Measurements from ENCODE around the gene GSX1. TPM values are rescaled to one million over a fixed set of nuclear protein-coding genes. Genes with fewer than 3 reads are reported as not detected.

Gene GSX1
- total RNA-seq, 4 donors from 2014 or later: not detected

DNA sequence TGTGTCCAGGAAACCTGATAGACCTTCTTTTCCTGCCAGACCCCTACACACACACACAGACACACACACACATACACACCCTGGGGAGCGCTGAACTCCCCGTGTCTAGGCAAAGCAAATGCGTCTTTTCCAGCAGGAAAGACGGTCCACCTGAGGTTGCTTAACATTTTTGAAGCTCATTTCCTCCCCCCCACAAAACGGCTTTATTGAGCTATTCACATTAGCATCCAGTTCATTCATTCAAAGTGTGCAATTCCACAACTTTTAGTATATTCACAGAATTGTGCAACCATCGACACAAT is 3.4 kb downstream of the GSX1 start:
- ATAC-seq (no peak), DNase-seq (no peak)
- in situ Hi-C loops (cut with MboI; ENCODE audit: low sequenced_read_pairs in 4 of 4): no loop called here
- H3K4me1 ChIP-seq: peaks cover 12 to 22% of the 10 kb centered on the region in 2 donors
- intact Hi-C loops (cut with DNase I; ENCODE audit: low total_unique reads): loop anchor here (10.0 kb wide), 1 partner anchor 131 kb away; no protein-coding TSS in a partner anchor
- peaks cover 78 to 88% (median 86%) of the 10 kb centered on the region in 3 donors for H3K27me3 ChIP-seq
- H3K9me3 ChIP-seq: no peaks in the 10 kb centered on the region
- no peak overlapping the region for H3K27ac ChIP-seq
- no peak overlapping the region for H3K4me3 ChIP-seq
- H3K36me3 ChIP-seq: no peaks in the 10 kb centered on the region
- no peak for TF ChIP-seq POLR2A (IDR thresholded peaks at IDR 0.05)
- TF ChIP-seq, protein P1, sequence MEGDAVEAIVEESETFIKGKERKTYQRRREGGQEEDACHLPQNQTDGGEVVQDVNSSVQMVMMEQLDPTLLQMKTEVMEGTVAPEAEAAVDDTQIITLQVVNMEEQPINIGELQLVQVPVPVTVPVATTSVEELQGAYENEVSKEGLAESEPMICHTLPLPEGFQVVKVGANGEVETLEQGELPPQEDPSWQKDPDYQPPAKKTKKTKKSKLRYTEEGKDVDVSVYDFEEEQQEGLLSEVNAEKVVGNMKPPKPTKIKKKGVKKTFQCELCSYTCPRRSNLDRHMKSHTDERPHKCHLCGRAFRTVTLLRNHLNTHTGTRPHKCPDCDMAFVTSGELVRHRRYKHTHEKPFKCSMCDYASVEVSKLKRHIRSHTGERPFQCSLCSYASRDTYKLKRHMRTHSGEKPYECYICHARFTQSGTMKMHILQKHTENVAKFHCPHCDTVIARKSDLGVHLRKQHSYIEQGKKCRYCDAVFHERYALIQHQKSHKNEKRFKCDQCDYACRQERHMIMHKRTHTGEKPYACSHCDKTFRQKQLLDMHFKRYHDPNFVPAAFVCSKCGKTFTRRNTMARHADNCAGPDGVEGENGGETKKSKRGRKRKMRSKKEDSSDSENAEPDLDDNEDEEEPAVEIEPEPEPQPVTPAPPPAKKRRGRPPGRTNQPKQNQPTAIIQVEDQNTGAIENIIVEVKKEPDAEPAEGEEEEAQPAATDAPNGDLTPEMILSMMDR (IDR thresholded peaks at IDR 0.05 in 4 of 5, conservative IDR thresholded peaks at IDR 0.05 in 1 of 5): no peak

DNA sequence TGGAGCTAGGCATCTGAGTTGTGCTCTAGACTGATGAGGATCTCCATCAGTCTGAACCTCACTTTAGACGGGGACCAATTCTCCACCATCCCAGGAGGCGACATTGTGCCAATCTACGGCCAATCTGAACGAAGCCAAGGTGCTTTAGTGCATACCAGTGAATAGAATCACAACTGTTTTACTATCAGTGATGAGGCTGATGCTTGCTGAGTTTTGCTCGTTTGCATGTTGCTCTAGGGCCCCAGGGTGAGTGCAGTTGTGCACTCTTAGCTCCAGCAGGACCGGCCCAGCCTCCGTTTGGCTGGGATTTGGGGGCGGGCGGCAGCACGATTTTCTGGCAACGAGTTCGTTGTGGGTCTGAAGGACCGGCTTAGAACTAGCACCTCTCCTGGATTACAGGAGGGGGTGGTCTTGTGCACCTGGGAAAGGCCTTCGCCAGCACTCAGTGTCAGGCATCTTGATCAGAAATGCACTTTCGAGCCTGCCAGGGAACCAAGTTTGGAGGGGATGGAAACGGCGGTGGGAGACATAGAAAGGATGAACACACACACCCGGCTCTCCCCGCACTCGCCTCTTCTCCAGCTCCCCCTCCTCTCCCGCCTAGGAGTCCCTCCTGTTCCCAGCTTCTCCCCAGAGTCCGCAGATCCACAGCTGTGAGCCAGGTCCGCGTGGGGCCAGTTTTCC is 4.4 kb downstream of the GSX1 start:
- intact Hi-C loops (cut with DNase I; ENCODE audit: low total_unique reads) (loop anchor here (10.0 kb wide), 1 partner anchor 132 kb away; no protein-coding TSS in a partner anchor), in situ Hi-C loops (cut with MboI; ENCODE audit: low sequenced_read_pairs in 4 of 4) (no loop called here)
- Histone ChIP-seq H3K9me3 (no peaks in the 10 kb centered on the region), H3K27ac (no peak overlapping the region), H3K27me3 (peaks cover 67 to 83% (median 76%) of the 10 kb centered on the region in 3 donors), H3K4me1 (peaks cover 1 to 12% of the 10 kb centered on the region in 2 donors), H3K36me3 (no peaks in the 10 kb centered on the region), H3K4me3 (no peak overlapping the region)
- no peak for DNase-seq
- TF ChIP-seq, protein P1 (IDR thresholded peaks at IDR 0.05 in 4 of 5, conservative IDR thresholded peaks at IDR 0.05 in 1 of 5): no peak
- TF ChIP-seq POLR2A (IDR thresholded peaks at IDR 0.05): no peak
- no peak for ATAC-seq

DNA sequence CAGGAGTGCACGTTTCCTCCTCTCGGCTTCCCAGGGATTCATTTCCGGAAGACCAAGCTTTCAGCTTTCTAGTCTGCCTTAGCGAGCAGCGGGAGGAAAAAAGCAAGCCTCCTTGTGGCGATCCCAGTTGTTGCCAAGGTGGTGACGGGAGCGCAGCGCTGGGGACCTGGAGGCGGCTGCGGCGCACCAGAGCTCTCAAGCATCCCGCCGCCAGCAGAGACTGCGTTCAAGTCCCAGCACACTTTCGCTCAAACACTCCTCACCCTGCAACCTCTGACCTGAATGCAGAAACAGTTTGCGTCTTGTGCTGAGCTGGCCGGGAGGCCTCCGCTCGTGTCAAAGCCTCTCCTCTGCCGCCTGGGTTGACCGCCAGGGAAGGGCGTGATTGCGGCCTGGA is 4.9 kb downstream of the GSX1 start:
- in situ Hi-C loops (cut with MboI; ENCODE audit: low sequenced_read_pairs in 4 of 4) (no loop called here), intact Hi-C loops (cut with DNase I; ENCODE audit: low total_unique reads) (loop anchor here (10.0 kb wide), 1 partner anchor 132 kb away; no protein-coding TSS in a partner anchor)
- peaks cover 0 to 8% of the 10 kb centered on the region in 2 donors for H3K4me1 ChIP-seq
- no peak overlapping the region for H3K27ac ChIP-seq
- no peak overlapping the region for H3K4me3 ChIP-seq
- no peak for TF ChIP-seq POLR2A (IDR thresholded peaks at IDR 0.05)
- TF ChIP-seq, protein P1 (IDR thresholded peaks at IDR 0.05 in 4 of 5, conservative IDR thresholded peaks at IDR 0.05 in 1 of 5): no peak
- H3K36me3 ChIP-seq: no peaks in the 10 kb centered on the region
- H3K27me3 ChIP-seq: peaks cover 62 to 77% (median 71%) of the 10 kb centered on the region in 3 donors
- no peaks in the 10 kb centered on the region for H3K9me3 ChIP-seq
- ATAC-seq (no peak), DNase-seq (no peak)

DNA sequence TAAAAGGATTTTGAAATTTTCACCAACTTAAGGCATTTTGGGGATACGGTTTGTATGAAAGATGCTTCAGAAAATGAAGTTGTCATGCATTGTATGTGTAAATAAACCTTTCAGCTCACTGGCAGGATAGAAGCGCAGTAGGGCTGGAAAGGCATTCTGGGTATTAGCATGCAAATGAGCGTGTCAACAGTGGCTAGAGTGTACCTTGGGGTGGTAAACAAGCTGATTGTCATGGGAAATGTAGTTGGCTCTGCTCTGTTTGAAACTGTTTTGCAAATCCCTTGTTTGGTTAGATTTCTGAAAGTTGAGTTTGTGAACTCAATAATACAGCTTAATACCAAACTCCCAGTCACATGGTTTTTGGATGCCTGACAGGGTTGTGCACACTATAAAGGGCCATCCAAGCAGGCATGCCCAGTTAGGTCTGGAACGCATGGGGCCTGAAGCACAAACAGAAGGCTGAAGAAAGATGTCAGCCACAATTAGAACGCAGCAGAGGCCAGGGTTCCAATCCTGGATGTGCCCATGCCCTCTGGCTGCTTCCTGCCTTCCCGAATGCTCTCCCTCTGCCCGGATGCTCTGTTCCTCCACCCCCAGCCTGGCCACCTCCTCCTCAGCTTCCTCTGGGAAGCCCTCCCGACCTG is 14.6 kb downstream of the GSX1 start:
- Histone ChIP-seq H3K9me3 (no peaks in the 10 kb centered on the region), H3K27me3 (peaks cover 0 to 32% (median 5%) of the 10 kb centered on the region in 3 donors), H3K36me3 (no peaks in the 10 kb centered on the region), H3K4me3 (no peak overlapping the region), H3K27ac (no peak overlapping the region), H3K4me1 (no peaks in the 10 kb centered on the region)
- DNase-seq: no peak
- TF ChIP-seq POLR2A (IDR thresholded peaks at IDR 0.05): no peak
- TF ChIP-seq, protein P1 (IDR thresholded peaks at IDR 0.05 in 4 of 5, conservative IDR thresholded peaks at IDR 0.05 in 1 of 5): no peak
- in situ Hi-C loops (cut with MboI; ENCODE audit: low sequenced_read_pairs in 4 of 4) (loop anchor here in 1 of 4 donors (25.0 kb wide), 1 partner anchor 245 kb away; no protein-coding TSS in a partner anchor), intact Hi-C loops (cut with DNase I; ENCODE audit: low total_unique reads) (no loop called here)
- no peak for ATAC-seq

Data from gastrocnemius medialis (tissue), 4 donors.